ENCODE data around the gene LATS2. TPM values are rescaled to one million over a fixed set of nuclear protein-coding genes. Genes with fewer than 3 reads are reported as not detected.

The LATS2 gene
- total RNA-seq, 6 experiments from 2014 or later = 6.8 to 12.8 (median 8.7) TPM

DNA sequence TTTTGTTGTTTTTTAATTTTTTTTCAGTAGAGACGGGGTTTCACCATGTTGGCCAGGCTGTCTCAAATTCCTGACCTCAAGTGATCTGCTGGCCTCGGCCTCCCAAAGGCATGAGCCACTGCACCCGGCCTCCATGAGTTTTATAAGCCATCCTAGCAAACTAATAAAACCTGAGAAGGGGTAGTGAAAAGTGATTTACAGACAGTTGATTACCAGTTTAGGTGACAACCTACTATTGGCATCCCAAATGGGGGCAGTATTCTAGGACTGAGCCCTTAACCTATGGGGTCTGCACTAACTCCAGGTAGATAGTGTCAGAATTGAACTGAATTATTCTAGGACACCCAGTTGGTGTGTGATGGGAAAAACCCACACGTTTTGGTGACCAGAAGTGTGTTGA is 6.5 kb upstream of the LATS2 start:
- H3K27ac ChIP-seq = no peak overlapping the region
- WGBS (ENCODE audit: insufficient coverage, low coverage, low lambda C conversion rate, missing lambda C conversion rate) = 78% methylated on average over 2 of the region's 4 CpGs
- peaks cover 0 to 10% (median 5%) of the 10 kb centered on the region in 4 donors for H3K4me1 ChIP-seq
- intact Hi-C loops (cut with DNase I) = no loop called here
- no peaks in the 10 kb centered on the region for H3K36me3 ChIP-seq
- TF ChIP-seq CTCF (IDR thresholded peaks at IDR 0.05) = no peak
- ATAC-seq (no peak), DNase-seq (no peak)
- no peaks in the 10 kb centered on the region for H3K27me3 ChIP-seq
- H3K9me3 ChIP-seq = no peaks in the 10 kb centered on the region
- H3K4me3 ChIP-seq = no peak overlapping the region

- TF ChIP-seq CTCF (IDR thresholded peaks at IDR 0.05) (no peak), POLR2A (IDR thresholded peaks at IDR 0.05) (no peak)
- H3K4me1 ChIP-seq = peaks cover 0 to 10% (median 5%) of the 10 kb centered on the region in 4 donors
- ATAC-seq (no peak), DNase-seq (no peak)
- intact Hi-C loops (cut with DNase I) = no loop called here
- no peaks in the 10 kb centered on the region for H3K36me3 ChIP-seq
- no peak overlapping the region for H3K27ac ChIP-seq
- WGBS (ENCODE audit: insufficient coverage, low coverage, low lambda C conversion rate, missing lambda C conversion rate) = 78% methylated on average over 3 of the region's 4 CpGs
- H3K4me3 ChIP-seq = no peak overlapping the region
- no peaks in the 10 kb centered on the region for H3K27me3 ChIP-seq
- H3K9me3 ChIP-seq = no peaks in the 10 kb centered on the region
Observed at GRCh38 chr13:21066946-21067345, 5.6 kb upstream of the LATS2 start.

DNA sequence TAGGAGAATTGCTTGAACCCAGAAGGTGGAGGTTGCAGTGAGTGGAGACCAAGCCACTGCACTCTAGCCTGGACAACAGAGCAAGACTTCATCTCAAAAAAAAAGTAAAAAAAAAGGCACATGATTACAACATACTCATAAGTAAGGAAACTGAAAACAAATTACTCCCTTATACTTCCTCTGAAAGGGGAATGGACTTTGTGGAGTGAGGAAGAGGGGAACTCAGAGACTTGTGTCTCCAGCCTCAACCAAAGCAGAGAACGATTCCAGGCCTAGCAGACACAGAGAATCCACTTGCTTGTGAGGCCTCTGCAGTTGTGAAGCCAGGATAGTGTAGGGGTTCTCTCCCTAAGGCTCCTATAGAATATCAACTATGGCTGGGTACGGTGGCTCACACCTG is 4.3 kb upstream of the LATS2 start:
- no peaks in the 10 kb centered on the region for H3K27me3 ChIP-seq
- no peak for DNase-seq
- no peak overlapping the region for H3K27ac ChIP-seq
- no peaks in the 10 kb centered on the region for H3K36me3 ChIP-seq
- H3K9me3 ChIP-seq = no peaks in the 10 kb centered on the region
- no peak for TF ChIP-seq CTCF (IDR thresholded peaks at IDR 0.05)
- TF ChIP-seq POLR2A (IDR thresholded peaks at IDR 0.05) = no peak
- intact Hi-C loops (cut with DNase I) = no loop called here
- no peak for ATAC-seq
- WGBS (ENCODE audit: insufficient coverage, low coverage, low lambda C conversion rate, missing lambda C conversion rate) = 80% methylated on average over 1 of the region's 2 CpGs
- H3K4me1 ChIP-seq = peaks cover 0 to 10% (median 5%) of the 10 kb centered on the region in 4 donors
- H3K4me3 ChIP-seq = no peak overlapping the region

GRCh38 chr13:21063031-21063430 is 1.6 kb upstream of the LATS2 start:
- Histone ChIP-seq H3K4me3 (no peak overlapping the region), H3K36me3 (no peaks in the 10 kb centered on the region), H3K27me3 (no peaks in the 10 kb centered on the region), H3K9me3 (no peaks in the 10 kb centered on the region), H3K4me1 (peaks cover 0 to 10% (median 0%) of the 10 kb centered on the region in 4 donors), H3K27ac (no peak overlapping the region)
- no peak for DNase-seq
- TF ChIP-seq POLR2A (IDR thresholded peaks at IDR 0.05) (no peak), CTCF (IDR thresholded peaks at IDR 0.05) (no peak)
- no peak for ATAC-seq
- intact Hi-C loops (cut with DNase I) = no loop called here
- 83% methylated on average over 2 of the region's 2 CpGs for WGBS (ENCODE audit: insufficient coverage, low coverage, low lambda C conversion rate, missing lambda C conversion rate)
